Smooth muscle cell (in vitro differentiated cells): ENCODE results near the gene NRG3. TPM values are rescaled to one million over a fixed set of nuclear protein-coding genes. Genes with fewer than 3 reads are reported as not detected.

Experiments used
- DNase-seq: peaks from one replicate; lab custom pipeline; 2025; ENCODE audit not compliant: unreplicated experiment; lab: John Stamatoyannopoulos, UW
- H2AFZ ChIP-seq: fragments of 200-600 bp; sonication (generic); 2 replicates; pipeline ENCODE4 v1.6.0; 2016; ENCODE audit warnings: antibody characterized with exemption, low read depth, mild to moderate bottlenecking
- H3F3A ChIP-seq: fragments of 200-600 bp; sonication (generic); 2 replicates; pipeline ENCODE4 v1.6.0; 2017; ENCODE audit warnings: antibody characterized with exemption, low read depth
- H3K27ac ChIP-seq: fragments of 200-600 bp; sonication (generic); 2 replicates; pipeline ENCODE4 v1.5.1; 2016; ENCODE audit warnings: low read depth, mild to moderate bottlenecking
- H3K27me3 ChIP-seq: fragments of 200-600 bp; sonication (generic); 2 replicates; pipeline ENCODE4 v1.6.1; 2016; ENCODE audit warnings: low read depth, mild to moderate bottlenecking
- H3K36me3 ChIP-seq: fragments of 200-600 bp; sonication (generic); 2 replicates; pipeline ENCODE4 v1.5.1; 2016; ENCODE audit warnings: low read depth
- H3K4me1 ChIP-seq: fragments of 200-600 bp; sonication (generic); 2 replicates; pipeline ENCODE4 v1.5.1; 2016; ENCODE audit warnings: low read depth
- H3K4me2 ChIP-seq: fragments of 200-600 bp; sonication (generic); 2 replicates; pipeline ENCODE4 v1.6.0; 2016; ENCODE audit warnings: mild to moderate bottlenecking
- H3K4me3 ChIP-seq: fragments of 200-600 bp; sonication (generic); 2 replicates; pipeline ENCODE4 v1.5.1; 2016; ENCODE audit warnings: mild to moderate bottlenecking
- H3K79me2 ChIP-seq: fragments of 200-600 bp; sonication (generic); 2 replicates; pipeline ENCODE4 v1.6.0; 2016; ENCODE audit warnings: low read depth, mild to moderate bottlenecking
- H3K9ac ChIP-seq: fragments of 200-600 bp; sonication (generic); 2 replicates; pipeline ENCODE4 v1.6.0; 2016; ENCODE audit warnings: low read depth
- H3K9me3 ChIP-seq: fragments of 200-600 bp; sonication (generic); replicated peaks from 2 replicates; pipeline ENCODE4 v1.5.1; 2016; ENCODE audit warnings: low read depth
- H4K20me1 ChIP-seq: fragments of 200-600 bp; sonication (generic); 2 replicates; pipeline ENCODE4 v1.6.0; 2016; ENCODE audit warnings: low read depth
- WGBS: methylation state at CpG from one replicate; pipeline ENCODE4 v1.1.7; 2016; ENCODE audit warnings: low lambda C conversion rate; 5-methylcytosine and 5-hydroxymethylcytosine counted together
- polyA plus RNA-seq: library from polyadenylated mRNA; unstranded; fragments of >200 nt; fragmentation: Nextera tagmentation; extraction: Ambion mirVana; gene quantifications from 2 replicates; pipeline ENCODE4 v1.2.1, GENCODE V29; 2016
- total RNA-seq: library from RNA; depleted of rRNA; stranded (reverse); fragments of >200 nt; gene quantifications from 2 replicates; pipeline ENCODE4 v1.2.3, GENCODE V29; 2014
- TF ChIP-seq, protein P1 (sequence below): fragments of 200-600 bp; sonication (generic); IDR thresholded peaks from 2 replicates; pipeline ENCODE4 v1.5.1; 2017; ENCODE audit warnings: borderline replicate concordance, mild to moderate bottlenecking, antibody characterized with exemption; ENCODE audit not compliant: insufficient read depth, poor library complexity, severe bottlenecking

NRG3 gene
- total and polyA plus RNA-seq, 2 experiments from 2014 or later, result 4.0 to 4.8 TPM

DNA sequence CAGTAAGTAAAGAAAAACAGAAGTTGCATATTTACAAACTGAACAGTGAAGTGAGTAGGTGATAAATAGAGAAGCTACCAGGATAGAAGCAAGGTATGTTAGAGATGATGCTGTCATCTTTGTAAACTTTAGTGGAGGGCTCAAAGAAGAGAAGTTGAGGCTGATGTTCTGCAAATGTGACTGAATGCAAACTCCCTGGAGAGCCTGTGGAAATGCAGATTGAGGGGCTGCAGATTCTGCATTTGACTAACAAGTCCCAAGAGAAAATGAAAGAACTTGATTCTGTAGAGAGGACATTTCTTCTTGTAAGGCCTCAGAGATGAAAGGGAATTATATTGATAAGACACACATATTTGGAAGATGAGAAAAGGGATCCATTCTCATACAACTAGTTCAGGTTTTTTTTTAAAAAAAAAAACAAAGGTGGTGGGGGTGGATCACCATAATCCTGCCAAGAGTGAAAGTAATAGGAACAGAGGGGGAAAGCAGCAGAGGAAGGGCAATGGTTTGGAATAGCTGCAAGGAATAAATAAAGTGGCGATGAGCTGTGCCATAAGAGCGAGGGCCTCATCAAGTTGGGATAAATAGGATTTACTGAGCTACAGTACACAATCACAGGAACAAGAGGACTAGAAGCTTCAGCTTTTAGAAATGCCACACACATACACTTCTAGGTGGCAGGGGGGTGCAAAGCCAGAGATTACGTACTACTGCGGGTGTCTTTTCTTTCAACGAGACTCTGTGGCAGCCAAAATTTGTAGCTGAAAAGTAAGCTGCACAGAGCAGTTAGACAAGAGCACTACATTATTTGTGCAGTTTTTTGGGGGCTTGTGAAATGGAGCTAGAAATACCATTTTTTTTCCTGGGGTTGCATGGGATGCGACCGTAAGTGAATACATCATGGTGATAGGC lies 778.5 kb downstream of the NRG3 start:
- Histone ChIP-seq H3K9ac (no peak overlapping the region), H3K4me2 (no peak overlapping the region), H2AFZ (no peak overlapping the region), H3F3A (no peaks in the 10 kb centered on the region), H3K4me1 (no peaks in the 10 kb centered on the region), H3K27ac (no peak overlapping the region), H3K4me3 (no peak overlapping the region), H3K36me3 (no peaks in the 10 kb centered on the region), H4K20me1 (no peaks in the 10 kb centered on the region), H3K27me3 (no peaks in the 10 kb centered on the region), H3K9me3 (no peaks in the 10 kb centered on the region), H3K79me2 (no peaks in the 10 kb centered on the region)
- DNase-seq, result no peak
- TF ChIP-seq, protein P1, sequence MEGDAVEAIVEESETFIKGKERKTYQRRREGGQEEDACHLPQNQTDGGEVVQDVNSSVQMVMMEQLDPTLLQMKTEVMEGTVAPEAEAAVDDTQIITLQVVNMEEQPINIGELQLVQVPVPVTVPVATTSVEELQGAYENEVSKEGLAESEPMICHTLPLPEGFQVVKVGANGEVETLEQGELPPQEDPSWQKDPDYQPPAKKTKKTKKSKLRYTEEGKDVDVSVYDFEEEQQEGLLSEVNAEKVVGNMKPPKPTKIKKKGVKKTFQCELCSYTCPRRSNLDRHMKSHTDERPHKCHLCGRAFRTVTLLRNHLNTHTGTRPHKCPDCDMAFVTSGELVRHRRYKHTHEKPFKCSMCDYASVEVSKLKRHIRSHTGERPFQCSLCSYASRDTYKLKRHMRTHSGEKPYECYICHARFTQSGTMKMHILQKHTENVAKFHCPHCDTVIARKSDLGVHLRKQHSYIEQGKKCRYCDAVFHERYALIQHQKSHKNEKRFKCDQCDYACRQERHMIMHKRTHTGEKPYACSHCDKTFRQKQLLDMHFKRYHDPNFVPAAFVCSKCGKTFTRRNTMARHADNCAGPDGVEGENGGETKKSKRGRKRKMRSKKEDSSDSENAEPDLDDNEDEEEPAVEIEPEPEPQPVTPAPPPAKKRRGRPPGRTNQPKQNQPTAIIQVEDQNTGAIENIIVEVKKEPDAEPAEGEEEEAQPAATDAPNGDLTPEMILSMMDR, result no peak
- WGBS, result 82% methylated on average over 7 of the region's 7 CpGs

- Histone ChIP-seq H3K27me3 (no peaks in the 10 kb centered on the region), H2AFZ (peak overlapping the region; percentile 23), H3K4me2 (peak overlapping the region; percentile 46), H3K9me3 (no peaks in the 10 kb centered on the region), H3K36me3 (no peaks in the 10 kb centered on the region), H3K4me1 (no peaks in the 10 kb centered on the region), H4K20me1 (no peaks in the 10 kb centered on the region), H3K9ac (no peak overlapping the region), H3K79me2 (no peaks in the 10 kb centered on the region), H3K4me3 (no peak overlapping the region), H3F3A (peaks cover 4% of the 10 kb centered on the region), H3K27ac (peak overlapping the region; percentile 16)
- TF ChIP-seq, protein P1, result no peak
- DNase-seq, result no peak
These were observed 785.2 kb downstream of the NRG3 start for GRCh38 chr10:82660205-82660604.

GRCh38 chr10:82660986-82661385 lies 786.0 kb downstream of the NRG3 start:
- no peaks in the 10 kb centered on the region for H3K36me3 ChIP-seq
- TF ChIP-seq, protein P1, result no peak
- no peaks in the 10 kb centered on the region for H3K9me3 ChIP-seq
- no peak overlapping the region for H3K27ac ChIP-seq
- 21% methylated on average over 1 of the region's 1 CpG for WGBS
- H2AFZ ChIP-seq, result no peak overlapping the region
- no peaks in the 10 kb centered on the region for H3K4me1 ChIP-seq
- no peaks in the 10 kb centered on the region for H3K79me2 ChIP-seq
- DNase-seq, result no peak
- H4K20me1 ChIP-seq, result no peaks in the 10 kb centered on the region
- peaks cover 4% of the 10 kb centered on the region for H3F3A ChIP-seq
- no peak overlapping the region for H3K4me3 ChIP-seq
- H3K4me2 ChIP-seq, result no peak overlapping the region
- no peak overlapping the region for H3K9ac ChIP-seq
- no peaks in the 10 kb centered on the region for H3K27me3 ChIP-seq

DNA sequence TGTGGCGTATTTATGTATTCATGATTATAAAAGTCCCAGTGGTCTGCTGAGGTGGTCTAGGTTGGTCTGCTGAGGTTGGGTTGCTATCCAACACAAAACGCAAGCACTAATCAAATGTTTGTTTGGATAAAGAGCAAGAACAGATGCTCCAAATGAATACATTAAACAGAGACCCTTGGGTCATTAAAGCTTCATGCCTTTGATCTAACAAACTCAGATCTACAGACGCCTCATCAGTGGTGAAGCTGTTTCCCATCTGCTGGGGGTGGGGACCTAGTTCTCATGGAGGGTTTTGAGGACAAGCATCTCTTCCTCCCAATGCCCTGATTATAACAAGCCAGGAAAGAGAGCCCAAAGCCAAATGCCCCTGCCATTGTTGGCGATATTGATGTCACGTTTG lies 786.7 kb downstream of the NRG3 start:
- DNase-seq, result no peak
- Histone ChIP-seq H3K4me2 (no peak overlapping the region), H3F3A (peaks cover 4% of the 10 kb centered on the region), H3K4me3 (no peak overlapping the region), H4K20me1 (no peaks in the 10 kb centered on the region), H2AFZ (no peak overlapping the region), H3K27ac (no peak overlapping the region), H3K9me3 (no peaks in the 10 kb centered on the region), H3K27me3 (no peaks in the 10 kb centered on the region), H3K79me2 (no peaks in the 10 kb centered on the region), H3K36me3 (no peaks in the 10 kb centered on the region), H3K4me1 (no peaks in the 10 kb centered on the region), H3K9ac (no peak overlapping the region)
- TF ChIP-seq, protein P1, result no peak
- 66% methylated on average over 5 of the region's 5 CpGs for WGBS
